GM21515 (cell line): ENCODE measurements around the gene VILL.
"Not testable (repeated sequence)": the region's sequence is repeated elsewhere in the genome, so short reads cannot be mapped to it uniquely, and the experiment has no call there.

Experiments
- ATAC-seq: cut with Tn5 transposase; IDR thresholded peaks from one replicate; pipeline ENCODE4 v1.9.1; 2021; ENCODE audit not compliant: unreplicated experiment

Gene VILL

DNA sequence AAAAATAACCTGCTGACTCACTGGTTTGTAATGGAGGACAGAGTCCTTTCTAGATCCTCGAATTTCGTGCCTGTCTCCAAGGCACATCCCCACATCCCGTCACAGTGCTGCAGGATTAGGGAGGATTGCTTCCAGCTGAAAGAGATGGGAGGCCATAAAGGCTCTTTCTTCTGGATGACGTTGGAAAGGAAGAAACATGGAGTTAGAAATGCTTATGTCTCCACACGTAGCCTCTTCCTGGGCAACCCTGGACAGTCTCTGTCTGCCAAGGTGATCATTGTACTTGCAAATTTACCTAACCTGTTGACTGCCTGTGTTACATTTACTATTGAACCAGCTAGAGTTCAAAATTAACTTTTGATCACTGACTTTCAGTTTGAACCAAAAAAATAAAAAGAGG lies 27.6 kb upstream of the VILL start:
- ATAC-seq: no peak

DNA sequence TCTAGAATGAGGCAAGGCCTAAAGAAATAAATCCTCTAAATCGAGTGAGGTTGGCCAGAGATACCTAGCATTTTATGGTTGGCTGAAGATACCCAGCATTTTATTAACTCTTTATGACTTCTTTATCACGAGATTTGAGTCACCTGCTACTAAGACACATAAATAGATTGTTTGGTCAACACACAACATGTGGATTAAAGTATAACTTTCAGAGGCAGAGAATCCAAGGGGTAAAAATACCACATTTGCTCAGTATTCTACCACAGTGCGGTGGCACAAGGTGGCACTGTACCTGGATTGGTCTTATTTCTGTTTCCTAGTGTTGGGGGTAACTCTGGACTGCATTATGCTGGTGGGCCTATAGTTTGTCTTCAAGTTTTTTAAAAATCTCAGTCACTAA lies 27.0 kb upstream of the VILL start:
- no peak for ATAC-seq

- no peak for ATAC-seq
These were observed 26.4 kb upstream of the VILL start for GRCh38 chr3:37964146-37964545.

- no peak for ATAC-seq
These were observed 25.9 kb upstream of the VILL start for GRCh38 chr3:37964716-37965115.

GRCh38 chr3:37967260-37967881 lies 23.2 kb upstream of the VILL start:
- peak; percentile 73 for ATAC-seq

DNA sequence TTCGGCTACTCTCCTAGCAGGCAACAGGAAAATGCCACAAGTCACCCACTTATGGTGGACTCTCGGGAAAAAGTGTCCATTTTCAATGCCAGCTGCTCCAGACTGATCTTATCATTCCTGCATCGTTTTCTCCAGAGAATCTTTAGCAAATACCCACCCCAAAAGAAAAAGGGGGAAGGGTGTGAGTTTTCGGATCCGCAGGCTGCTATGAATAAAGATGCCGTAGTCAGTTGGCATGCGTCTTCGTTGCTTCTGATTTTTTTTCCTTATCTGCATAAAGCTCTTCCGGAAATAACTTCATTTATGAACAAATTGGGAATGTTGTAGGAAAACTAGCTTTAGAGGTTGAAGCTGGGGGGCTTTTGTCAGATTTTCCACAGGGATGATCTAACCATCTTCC lies 22.4 kb upstream of the VILL start:
- no peak for ATAC-seq

GRCh38 chr3:37968813-37969595 lies 21.6 kb upstream of the VILL start:
- no peak for ATAC-seq

DNA sequence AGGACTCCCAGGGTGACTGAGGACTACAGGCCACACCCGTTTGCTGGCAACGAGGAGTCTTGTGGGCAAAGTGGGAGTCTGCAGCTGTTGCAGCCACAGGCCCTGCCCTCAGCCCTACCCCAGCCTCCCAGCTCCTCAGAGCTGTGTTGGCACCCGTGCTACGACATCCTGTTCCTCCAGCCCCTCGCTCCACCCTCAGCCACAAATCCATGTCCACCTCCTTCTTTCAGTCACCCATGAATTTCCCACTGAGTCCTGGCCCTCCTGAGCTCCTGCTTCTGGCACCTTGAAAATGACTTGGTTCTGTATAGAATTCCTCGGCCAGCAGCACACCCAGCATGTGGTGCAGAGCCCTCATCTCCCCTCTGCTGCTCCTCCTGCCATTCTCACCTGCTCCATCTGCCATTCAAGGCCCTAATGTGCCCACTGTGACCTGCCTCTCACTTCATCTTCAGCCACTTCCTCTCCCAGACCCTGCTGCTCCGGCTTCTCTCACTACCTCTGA lies 20.9 kb upstream of the VILL start:
- no peak for ATAC-seq

- ATAC-seq: no peak
These were observed 19.8 kb upstream of the VILL start for GRCh38 chr3:37970802-37971201.

DNA sequence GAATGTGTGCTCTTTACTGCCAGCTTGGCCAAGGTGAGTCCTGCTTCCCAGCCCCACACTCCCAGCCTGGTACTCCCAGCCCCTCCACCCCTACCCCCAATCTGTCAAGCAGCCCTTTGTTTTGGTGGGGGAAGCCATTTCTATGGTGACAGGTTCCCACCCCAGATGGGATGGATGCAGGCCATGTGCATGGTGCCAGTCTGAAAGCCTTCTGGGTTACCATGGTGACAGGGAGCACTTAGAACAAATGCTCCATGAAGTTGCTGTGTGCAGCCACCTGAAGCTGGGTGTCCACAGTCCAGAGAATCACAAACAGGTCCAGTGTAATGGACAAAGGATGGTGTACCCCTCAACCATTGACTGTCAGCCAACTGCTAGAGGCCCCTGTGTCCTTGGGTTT lies 19.1 kb upstream of the VILL start:
- ATAC-seq: no peak

DNA sequence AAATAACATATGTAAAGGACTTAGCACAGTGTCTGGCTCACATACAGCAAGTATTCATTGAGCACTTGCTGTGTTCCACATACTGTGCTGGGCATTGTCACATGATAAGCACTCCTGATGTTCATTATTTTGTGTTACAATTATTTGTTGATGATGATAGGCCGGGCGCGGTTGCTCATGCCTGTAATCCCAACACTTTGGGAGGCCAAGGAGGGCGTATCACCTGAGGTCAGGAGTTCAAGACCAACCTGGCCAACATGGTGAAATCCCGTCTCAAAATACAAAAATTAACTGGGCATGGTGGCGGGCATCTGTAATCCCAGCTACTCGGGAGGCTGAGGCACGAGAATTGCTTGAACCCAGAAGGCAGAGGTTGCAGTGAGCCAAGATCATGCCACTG lies 18.5 kb upstream of the VILL start:
- ATAC-seq: not testable (repeated sequence)

DNA sequence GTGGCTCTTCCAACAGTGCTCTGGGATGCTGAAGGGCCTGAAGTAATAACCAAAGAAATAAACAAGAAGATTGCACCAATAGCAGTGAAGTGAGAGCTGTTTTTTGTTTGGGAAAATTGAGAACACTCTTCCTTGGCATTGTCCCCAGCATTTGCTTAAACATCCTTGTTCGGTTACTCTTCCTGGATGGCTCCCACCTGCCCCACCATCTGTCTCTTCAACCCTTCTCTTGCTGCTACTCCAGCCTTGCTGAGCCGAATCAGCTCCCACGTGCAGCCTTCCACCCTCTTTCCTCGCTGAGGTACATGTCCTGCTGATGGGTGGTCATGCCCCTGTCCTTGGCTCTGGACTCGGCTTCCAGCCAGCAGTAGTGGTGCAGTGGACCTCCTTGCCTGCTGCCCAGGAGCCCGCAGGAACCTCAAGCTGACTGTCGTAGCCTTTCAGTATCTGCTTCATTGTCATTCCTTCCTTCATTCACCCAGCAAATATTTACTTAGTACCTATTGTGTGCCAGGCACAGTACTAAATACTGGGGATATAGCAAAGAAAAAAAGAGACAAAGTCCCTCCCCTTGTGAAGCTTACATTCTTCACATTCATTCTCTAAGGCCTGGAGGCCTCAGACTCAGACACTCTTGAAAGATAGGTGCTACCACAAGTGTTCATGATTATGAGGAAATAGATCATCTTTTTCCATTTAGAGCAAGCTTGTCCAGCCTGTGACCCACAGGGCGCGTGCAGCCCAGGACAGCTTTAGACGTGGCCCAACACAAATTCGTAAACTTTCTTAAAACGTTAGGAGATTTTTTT lies 17.1 kb upstream of the VILL start:
- ATAC-seq: no peak

DNA sequence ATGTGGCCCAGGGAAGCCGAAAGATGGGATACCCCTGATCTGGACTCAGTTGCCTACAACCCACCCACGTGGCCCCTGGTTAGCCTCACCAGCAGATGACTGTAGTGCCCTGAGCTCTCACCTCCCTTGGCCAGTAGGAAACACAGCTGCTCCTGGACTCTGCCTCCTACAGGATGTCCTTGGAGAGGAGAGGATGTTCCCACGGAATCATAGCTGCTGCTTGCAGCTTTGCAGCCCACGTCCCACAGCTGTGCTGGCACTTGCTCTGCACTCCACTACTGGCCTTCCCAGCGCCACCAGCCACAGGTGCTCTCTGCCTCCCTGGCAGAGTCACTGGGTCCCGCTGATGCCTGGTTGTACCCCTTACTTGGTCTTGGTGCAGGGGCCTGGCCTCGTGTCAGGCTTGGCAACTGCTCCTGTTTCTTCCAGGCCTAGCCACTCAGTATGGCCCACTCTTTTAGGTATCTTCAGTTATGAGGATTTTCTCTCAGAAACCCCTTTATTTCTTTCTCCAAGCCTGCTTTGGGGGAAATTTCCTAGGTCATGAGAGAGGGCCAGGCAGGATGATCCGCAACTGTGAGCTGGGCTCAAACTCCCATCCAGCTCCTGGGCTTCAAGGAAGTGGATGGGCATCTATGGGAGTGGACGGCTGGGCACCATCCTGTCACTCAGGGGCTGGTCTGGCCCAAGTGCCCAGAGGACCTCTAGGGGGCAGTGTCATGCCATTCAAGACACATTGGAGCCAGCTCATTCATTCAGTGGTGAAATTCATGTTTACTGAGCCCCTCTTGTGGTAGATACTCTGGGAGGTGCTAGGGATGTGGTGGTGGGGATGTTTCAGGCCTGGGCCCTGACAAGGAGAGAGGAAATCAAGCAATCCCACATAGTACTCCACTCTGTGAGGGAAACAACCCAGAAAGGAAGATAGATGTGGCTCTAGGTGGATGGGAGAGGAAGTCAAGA lies 16.2 kb upstream of the VILL start:
- peak; percentile 84 for ATAC-seq

GRCh38 chr3:37979541-37980461 lies 10.8 kb upstream of the VILL start:
- no peak for ATAC-seq

DNA sequence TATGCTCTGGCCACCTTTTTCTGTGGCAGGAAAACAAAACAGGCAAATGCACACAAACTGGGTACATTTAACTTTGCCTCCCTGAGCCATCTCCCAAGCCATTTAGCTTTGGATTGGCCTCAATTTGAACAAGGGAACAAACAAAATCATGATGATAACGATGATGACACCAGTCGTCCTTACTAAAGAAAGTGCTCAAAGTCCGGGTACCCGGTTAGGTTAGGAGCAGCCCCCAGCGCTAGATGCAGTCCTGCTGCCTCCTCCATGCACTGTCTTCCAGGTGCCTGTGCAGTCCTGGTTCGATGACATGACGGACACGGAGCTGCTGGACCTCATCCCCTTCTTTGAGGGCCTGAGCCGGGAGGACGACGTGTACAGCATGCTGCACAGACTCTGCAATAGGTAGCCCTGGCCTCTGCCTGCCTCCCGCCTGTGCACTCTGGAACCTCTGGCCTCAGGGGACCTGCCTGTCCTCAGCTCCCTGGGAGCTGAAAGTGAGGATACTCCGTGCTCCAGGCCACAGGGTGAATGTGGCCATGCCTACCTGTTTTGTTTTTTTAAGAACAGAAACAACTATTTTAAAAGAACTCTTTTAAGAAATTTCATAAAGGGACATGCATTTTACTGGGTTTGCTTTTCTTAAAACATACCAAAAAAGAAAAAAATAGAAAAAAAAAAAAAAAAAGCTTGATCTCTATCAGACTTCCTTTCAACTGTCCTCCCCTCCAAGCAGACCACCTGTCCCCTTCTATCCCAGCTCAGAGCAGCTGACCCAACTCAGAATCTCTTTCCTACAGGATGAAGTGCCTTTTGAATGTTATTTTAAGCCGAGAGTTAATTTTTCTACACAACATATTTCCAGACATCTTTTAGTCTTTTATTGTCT lies 9.9 kb upstream of the VILL start:
- no peak for ATAC-seq

- ATAC-seq: no peak
These were observed 9.3 kb upstream of the VILL start for GRCh38 chr3:37981348-37981664.

GRCh38 chr3:37982331-37982730 lies 8.3 kb upstream of the VILL start:
- no peak for ATAC-seq

DNA sequence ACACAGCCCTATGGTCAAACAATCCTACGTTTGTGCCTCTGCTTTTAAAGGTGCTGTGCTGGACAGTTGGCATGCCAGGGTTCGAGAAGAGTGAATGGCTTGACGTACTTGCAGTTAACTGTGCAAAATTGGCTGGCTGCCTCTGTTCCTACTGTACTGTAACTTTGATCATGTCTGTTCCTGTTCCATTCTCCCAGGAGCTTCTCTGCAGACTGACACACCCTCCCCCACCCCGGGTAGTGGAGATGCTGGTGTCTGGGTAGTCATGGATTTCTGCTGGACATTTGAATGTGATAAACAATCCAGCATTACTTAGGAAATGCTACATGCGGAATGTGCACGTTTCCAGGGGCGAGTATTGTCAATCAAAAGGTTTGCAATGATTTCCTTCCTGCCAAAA lies 6.5 kb upstream of the VILL start:
- no peak for ATAC-seq

GRCh38 chr3:37984596-37984995 lies 6.0 kb upstream of the VILL start:
- no peak for ATAC-seq
